HUES48 (cell line): ENCODE measurements around the gene ZNF48.

Experiments
- H3K27ac ChIP-seq: one replicate; pipeline ENCODE4 v1.7.0; 2013; ENCODE audit warnings: low read depth, low read length, inconsistent platforms
- H3K27me3 ChIP-seq: 2 replicates; pipeline ENCODE4 v1.6.1; 2013; ENCODE audit warnings: mild to moderate bottlenecking, low read length; ENCODE audit not compliant: control insufficient read depth, insufficient read depth
- H3K36me3 ChIP-seq: 2 replicates; pipeline ENCODE4 v1.6.1; 2013; ENCODE audit warnings: low read length; ENCODE audit not compliant: control insufficient read depth, insufficient read depth
- H3K4me1 ChIP-seq: 2 replicates; pipeline ENCODE4 v1.6.1; 2013; ENCODE audit warnings: mild to moderate bottlenecking, low read length; ENCODE audit not compliant: control insufficient read depth, insufficient read depth
- H3K4me3 ChIP-seq: 2 replicates; pipeline ENCODE4 v1.5.1; 2013; ENCODE audit warnings: mild to moderate bottlenecking, low read depth, low read length
- H3K9ac ChIP-seq: 2 replicates; pipeline ENCODE4 v1.6.1; 2013; ENCODE audit warnings: mild to moderate bottlenecking, low read depth, low read length, moderate library complexity
- H3K9me3 ChIP-seq: 2 replicates; pipeline ENCODE4 v1.6.1; 2013; ENCODE audit warnings: low read length; ENCODE audit not compliant: control insufficient read depth, insufficient read depth

ZNF48 gene

GRCh38 chr16:30371248-30371816, 23.9 kb upstream of the ZNF48 start:
- H3K9me3 ChIP-seq: no peaks in the 10 kb centered on the region
- no peak overlapping the region for H3K9ac ChIP-seq
- H3K4me1 ChIP-seq: peaks cover 11% of the 10 kb centered on the region; the same call in 1 of the 2 replicates
- H3K36me3 ChIP-seq: peaks cover 3% of the 10 kb centered on the region; the same call in 1 of the 2 replicates
- peak overlapping the region; percentile 57 for H3K27ac ChIP-seq
- peak overlapping the region; percentile 65 for H3K4me3 ChIP-seq
- no peaks in the 10 kb centered on the region for H3K27me3 ChIP-seq

GRCh38 chr16:30372038-30372712, 23.0 kb upstream of the ZNF48 start:
- H3K4me3 ChIP-seq: no peak overlapping the region
- no peak overlapping the region for H3K9ac ChIP-seq
- H3K36me3 ChIP-seq: no peaks in the 10 kb centered on the region
- no peaks in the 10 kb centered on the region for H3K27me3 ChIP-seq
- no peak overlapping the region for H3K27ac ChIP-seq
- peaks cover 14% of the 10 kb centered on the region for H3K4me1 ChIP-seq
- H3K9me3 ChIP-seq: no peaks in the 10 kb centered on the region

GRCh38 chr16:30372725-30373124, 22.5 kb upstream of the ZNF48 start:
- no peaks in the 10 kb centered on the region for H3K9me3 ChIP-seq
- peaks cover 16% of the 10 kb centered on the region for H3K4me1 ChIP-seq
- H3K27me3 ChIP-seq: no peaks in the 10 kb centered on the region
- H3K36me3 ChIP-seq: no peaks in the 10 kb centered on the region
- no peak overlapping the region for H3K27ac ChIP-seq
- H3K4me3 ChIP-seq: no peak overlapping the region
- no peak overlapping the region for H3K9ac ChIP-seq

DNA sequence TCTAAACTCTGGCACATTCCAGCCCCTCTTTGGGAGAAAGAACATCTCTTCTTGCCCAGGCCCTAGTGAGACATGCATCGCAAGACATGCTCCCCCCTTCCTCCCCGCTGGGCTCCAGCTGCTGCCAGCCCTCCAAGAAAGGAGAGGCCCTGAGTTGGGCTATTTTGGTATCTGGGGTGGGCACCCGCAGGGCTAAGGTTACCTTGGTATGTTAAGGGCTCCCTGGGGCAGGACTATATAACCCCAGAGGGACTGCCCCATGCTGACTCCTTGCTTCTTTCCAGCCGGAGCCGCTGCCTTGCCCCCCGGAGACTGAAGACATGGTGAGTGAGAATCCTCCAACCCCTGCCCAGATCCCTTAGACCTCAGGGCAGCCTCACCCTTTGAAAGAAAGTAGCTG, 20.7 kb upstream of the ZNF48 start, which contains the start of gene MYL11:
MYL11 (plus strand) TSS at position 265 of the 400 bp plus-strand sequence; CDS start at position 321, 56 bp downstream.
- no peak within 1 kb of the TSS for H3K27ac ChIP-seq
- no peaks in the 10 kb centered on the region for H3K27me3 ChIP-seq
- no peak within 1 kb of the TSS for H3K9ac ChIP-seq

DNA sequence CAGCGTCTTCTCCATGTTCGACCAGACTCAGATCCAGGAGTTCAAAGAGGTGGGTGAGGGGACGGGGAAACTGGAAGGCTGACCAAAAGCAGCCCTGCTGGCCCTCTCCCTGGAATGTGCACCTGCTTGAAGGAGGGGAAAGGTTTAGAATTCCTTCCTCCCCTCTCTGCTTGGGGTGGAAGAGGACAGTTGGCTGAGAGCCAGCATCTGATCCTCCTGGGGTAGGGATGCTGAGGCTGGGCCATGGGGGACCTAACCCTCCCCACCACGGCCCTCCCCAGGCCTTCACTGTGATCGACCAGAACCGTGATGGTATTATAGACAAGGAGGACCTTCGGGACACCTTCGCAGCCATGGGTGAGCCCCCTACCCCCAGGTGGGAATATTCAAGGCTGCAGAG, 19.4 kb upstream of the ZNF48 start:
- no peaks in the 10 kb centered on the region for H3K9me3 ChIP-seq
- no peak overlapping the region for H3K27ac ChIP-seq
- H3K9ac ChIP-seq: no peak overlapping the region
- peaks cover 6% of the 10 kb centered on the region for H3K4me1 ChIP-seq
- H3K4me3 ChIP-seq: no peak overlapping the region
- H3K27me3 ChIP-seq: no peaks in the 10 kb centered on the region
- no peaks in the 10 kb centered on the region for H3K36me3 ChIP-seq

More for the DNA sequence above, 20.7 kb upstream of the ZNF48 start, which contains the start of gene MYL11:
- H3K4me3 ChIP-seq: no peak within 1 kb of the TSS
- peaks cover 6% of the 10 kb centered on the region for H3K4me1 ChIP-seq
- H3K36me3 ChIP-seq: no peaks in the 10 kb centered on the region
- no peaks in the 10 kb centered on the region for H3K9me3 ChIP-seq

DNA sequence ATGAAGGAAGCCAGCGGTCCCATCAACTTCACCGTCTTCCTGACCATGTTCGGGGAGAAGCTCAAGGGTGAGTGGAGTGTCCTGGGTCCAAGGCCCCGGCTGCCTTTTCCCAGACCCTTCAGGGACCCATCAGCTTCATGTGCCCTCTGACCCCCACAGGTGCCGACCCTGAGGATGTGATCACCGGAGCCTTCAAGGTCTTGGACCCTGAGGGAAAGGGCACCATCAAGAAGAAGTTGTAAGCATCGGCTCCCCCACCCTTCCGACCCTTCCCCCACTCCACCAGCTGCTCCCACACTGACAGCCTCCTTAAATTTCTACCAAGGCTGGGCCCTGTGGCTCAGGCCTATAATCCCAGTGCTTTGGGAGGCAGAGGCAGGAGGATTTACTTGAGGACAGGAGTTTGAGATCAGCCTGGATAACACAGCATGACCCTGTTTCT, 18.7 kb upstream of the ZNF48 start:
- H3K27me3 ChIP-seq: no peaks in the 10 kb centered on the region
- no peaks in the 10 kb centered on the region for H3K36me3 ChIP-seq
- peaks cover 6% of the 10 kb centered on the region for H3K4me1 ChIP-seq
- H3K9ac ChIP-seq: no peak overlapping the region
- H3K9me3 ChIP-seq: no peaks in the 10 kb centered on the region
- no peak overlapping the region for H3K27ac ChIP-seq
- H3K4me3 ChIP-seq: no peak overlapping the region

- Histone ChIP-seq H3K27me3 (no peaks in the 10 kb centered on the region), H3K9me3 (no peaks in the 10 kb centered on the region), H3K27ac (peak overlapping the region; percentile 100), H3K9ac (peak overlapping the region; percentile 65), H3K4me1 (peaks cover 6% of the 10 kb centered on the region), H3K36me3 (no peaks in the 10 kb centered on the region), H3K4me3 (peak overlapping the region; percentile 80)
These were observed 18.0 kb upstream of the ZNF48 start for GRCh38 chr16:30377050-30377811.

GRCh38 chr16:30377812-30378235, 17.4 kb upstream of the ZNF48 start:
- peaks cover 6% of the 10 kb centered on the region for H3K4me1 ChIP-seq
- no peaks in the 10 kb centered on the region for H3K36me3 ChIP-seq
- no peaks in the 10 kb centered on the region for H3K9me3 ChIP-seq
- peak overlapping the region; percentile 80 for H3K4me3 ChIP-seq
- H3K27me3 ChIP-seq: no peaks in the 10 kb centered on the region
- peak overlapping the region; percentile 84 for H3K9ac ChIP-seq
- peak overlapping the region; percentile 100 for H3K27ac ChIP-seq

- Histone ChIP-seq H3K27me3 (no peaks in the 10 kb centered on the region), H3K27ac (peak overlapping the region; percentile 100), H3K4me1 (peaks cover 6% of the 10 kb centered on the region), H3K9ac (peak overlapping the region; percentile 84), H3K36me3 (no peaks in the 10 kb centered on the region), H3K9me3 (no peaks in the 10 kb centered on the region), H3K4me3 (peak overlapping the region; percentile 80)
These were observed 16.7 kb upstream of the ZNF48 start for GRCh38 chr16:30378236-30379157.

- H3K36me3 ChIP-seq: no peaks in the 10 kb centered on the region
- peak overlapping the region; percentile 100 for H3K27ac ChIP-seq
- H3K4me3 ChIP-seq: peak overlapping the region; percentile 80
- H3K4me1 ChIP-seq: peaks cover 6% of the 10 kb centered on the region
- H3K27me3 ChIP-seq: no peaks in the 10 kb centered on the region
- H3K9me3 ChIP-seq: no peaks in the 10 kb centered on the region
- peak overlapping the region; percentile 35; the same call in 1 of the 2 replicates for H3K9ac ChIP-seq
These were observed 15.9 kb upstream of the ZNF48 start for GRCh38 chr16:30379158-30379783.
